SJSA1 (cell line): ENCODE data around the gene ST13. TPM values are rescaled to one million over a fixed set of nuclear protein-coding genes. Genes with fewer than 3 reads are reported as not detected.
"Not testable (repeated sequence)": the region's sequence is repeated elsewhere in the genome, so short reads cannot be mapped to it uniquely, and the experiment has no call there.

Source experiments
- DNase-seq, 2 experiments: peaks; one replicate each; pipeline ENCODE4 v3.0.0-alpha.2; 2015 to 2020; ENCODE audit warnings: low spot score in 2 of 2, low read depth in 1 of 2
- H3K27ac ChIP-seq: fragments of 250-450 bp; sonication (Bioruptor Pico); 2 replicates; pipeline ENCODE4 v1.5.1; 2020; ENCODE audit warnings: mild to moderate bottlenecking, moderate library complexity
- H3K27me3 ChIP-seq: fragments of 250-450 bp; sonication (Bioruptor Pico); replicated peaks from 2 replicates; pipeline ENCODE4 v1.5.1; 2020; ENCODE audit warnings: mild to moderate bottlenecking, moderate library complexity
- H3K36me3 ChIP-seq: fragments of 250-450 bp; sonication (Bioruptor Pico); 2 replicates; pipeline ENCODE4 v1.5.1; 2020; ENCODE audit warnings: mild to moderate bottlenecking
- H3K4me1 ChIP-seq: fragments of 250-450 bp; sonication (Bioruptor Pico); replicated peaks from 2 replicates; pipeline ENCODE4 v1.6.1; 2021; ENCODE audit warnings: mild to moderate bottlenecking
- H3K4me3 ChIP-seq: fragments of 250-450 bp; sonication (Bioruptor Pico); 2 replicates; pipeline ENCODE4 v1.5.1; 2020; ENCODE audit warnings: mild to moderate bottlenecking
- H3K9me3 ChIP-seq: fragments of 250-450 bp; sonication (Bioruptor Pico); replicated peaks from 2 replicates; pipeline ENCODE4 v1.5.1; 2020; ENCODE audit warnings: mild to moderate bottlenecking
- total RNA-seq: library from RNA; depleted of rRNA; stranded (reverse); fragments of >200 nt; shearing (Covaris generic); gene quantifications from 2 replicates; pipeline ENCODE4 v1.2.3, GENCODE V29; 2014; rRNA removed

Gene ST13
- total RNA-seq: 190 and 334 TPM in 2 replicates

- Histone ChIP-seq H3K27ac (peak within 1 kb of the TSS; percentile 98), H3K36me3 (peaks cover 42% of the 10 kb centered on the region), H3K4me3 (peak within 1 kb of the TSS; percentile 66), H3K27me3 (no peaks in the 10 kb centered on the region), H3K9me3 (no peaks in the 10 kb centered on the region), H3K4me1 (peaks cover 9% of the 10 kb centered on the region; the same call in 1 of the 2 replicates)
- peak; percentile 98 to 99 for DNase-seq
Observed at GRCh38 chr22:40856513-40857308, at the start of gene ST13, which contains the start of gene XPNPEP3. TSS of gene ST13 (minus strand) at chr22:40856639. CDS start at chr22:40856540, 99 bp downstream. TSS of gene XPNPEP3 (plus strand) at chr22:40857148. CDS start at chr22:40857182, 34 bp downstream.

DNA sequence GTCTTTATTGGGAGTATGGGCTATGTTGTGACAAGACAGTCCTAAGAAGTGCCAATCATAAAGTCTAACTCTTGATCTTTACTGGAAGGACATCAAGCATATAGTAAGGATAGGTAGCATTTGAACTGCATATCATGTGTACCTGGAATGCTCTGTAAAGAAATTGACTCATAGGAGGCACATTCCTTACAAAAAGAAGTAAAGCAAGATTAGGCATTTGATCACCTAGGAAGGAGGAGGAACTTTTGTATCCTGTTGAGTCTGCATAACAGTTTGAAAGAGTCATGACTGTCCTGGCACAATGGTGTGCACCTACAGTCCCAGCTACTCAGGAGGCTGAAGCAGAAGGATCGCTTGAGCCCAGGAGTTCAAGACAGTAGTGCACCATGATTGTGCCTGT, 47.7 kb upstream of the ST13 start:
- no peak for DNase-seq
- no peak overlapping the region for H3K27ac ChIP-seq
- peaks cover 27% of the 10 kb centered on the region for H3K36me3 ChIP-seq
- no peaks in the 10 kb centered on the region for H3K4me1 ChIP-seq
- no peak overlapping the region for H3K4me3 ChIP-seq
- no peaks in the 10 kb centered on the region for H3K27me3 ChIP-seq
- no peaks in the 10 kb centered on the region for H3K9me3 ChIP-seq

- no peaks in the 10 kb centered on the region for H3K27me3 ChIP-seq
- peak in 1 of 2 experiments; percentile 28 for DNase-seq
- no peak overlapping the region for H3K27ac ChIP-seq
- no peaks in the 10 kb centered on the region for H3K4me1 ChIP-seq
- H3K9me3 ChIP-seq: no peaks in the 10 kb centered on the region
- no peak overlapping the region for H3K4me3 ChIP-seq
- H3K36me3 ChIP-seq: peaks cover 8% of the 10 kb centered on the region
Observed at GRCh38 chr22:40898850-40899357, 42.5 kb upstream of the ST13 start.

GRCh38 chr22:40894417-40894816, 38.0 kb upstream of the ST13 start:
- Histone ChIP-seq H3K27ac (no peak overlapping the region), H3K27me3 (no peaks in the 10 kb centered on the region), H3K4me3 (no peak overlapping the region), H3K36me3 (peaks cover 10% of the 10 kb centered on the region), H3K9me3 (no peaks in the 10 kb centered on the region), H3K4me1 (no peaks in the 10 kb centered on the region)
- DNase-seq: no peak

DNA sequence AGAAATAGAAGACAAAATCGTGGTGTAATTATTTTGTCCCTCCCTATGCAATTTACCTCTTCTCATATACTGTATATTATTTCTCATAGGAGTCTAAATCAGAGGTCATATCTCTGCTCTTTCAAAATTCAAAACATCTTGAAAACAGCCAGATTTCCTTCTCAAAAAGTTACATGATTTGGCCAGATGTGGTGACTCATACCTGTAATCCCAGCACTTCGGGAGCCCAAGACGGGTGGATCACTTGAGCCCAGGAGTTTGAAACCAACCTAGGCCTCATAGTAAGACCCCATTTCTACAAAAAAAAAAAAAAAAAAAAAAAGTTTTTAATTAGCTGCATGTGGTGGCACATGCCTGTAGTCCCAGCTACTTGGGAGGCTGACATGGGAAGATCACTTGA, 34.4 kb upstream of the ST13 start:
- no peak overlapping the region for H3K4me3 ChIP-seq
- H3K9me3 ChIP-seq: no peaks in the 10 kb centered on the region
- no peaks in the 10 kb centered on the region for H3K4me1 ChIP-seq
- H3K27me3 ChIP-seq: no peaks in the 10 kb centered on the region
- DNase-seq: no peak
- peaks cover 39% of the 10 kb centered on the region for H3K36me3 ChIP-seq
- no peak overlapping the region for H3K27ac ChIP-seq

DNA sequence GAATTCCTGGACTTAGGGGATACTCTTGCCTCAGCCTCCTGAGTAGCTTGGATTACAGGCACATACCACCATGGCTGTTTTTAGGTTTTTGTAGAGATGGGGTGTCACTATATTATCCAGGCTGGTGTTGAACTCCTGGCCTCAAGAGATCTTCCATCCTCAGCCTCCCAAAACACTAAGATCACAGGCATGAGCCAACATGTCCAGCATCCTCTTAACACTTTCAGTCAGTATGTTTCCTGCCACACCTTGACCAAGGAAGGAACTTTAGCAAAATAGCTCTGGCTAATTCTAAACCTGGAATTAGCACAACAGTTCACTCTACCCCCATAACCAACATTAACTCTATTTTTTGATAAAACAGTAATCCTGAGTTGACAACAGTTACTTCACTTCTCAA, 32.7 kb upstream of the ST13 start:
- no peak for DNase-seq
- H3K4me1 ChIP-seq: no peaks in the 10 kb centered on the region
- H3K27me3 ChIP-seq: no peaks in the 10 kb centered on the region
- H3K36me3 ChIP-seq: peaks cover 50% of the 10 kb centered on the region
- no peaks in the 10 kb centered on the region for H3K9me3 ChIP-seq
- H3K4me3 ChIP-seq: no peak overlapping the region
- H3K27ac ChIP-seq: no peak overlapping the region

GRCh38 chr22:40878922-40879321, 22.5 kb upstream of the ST13 start:
- no peak overlapping the region for H3K27ac ChIP-seq
- H3K27me3 ChIP-seq: no peaks in the 10 kb centered on the region
- H3K4me3 ChIP-seq: no peak overlapping the region
- no peak for DNase-seq
- peaks cover 49% of the 10 kb centered on the region for H3K36me3 ChIP-seq
- H3K9me3 ChIP-seq: no peaks in the 10 kb centered on the region
- no peaks in the 10 kb centered on the region for H3K4me1 ChIP-seq

GRCh38 chr22:40877488-40877887, 21.0 kb upstream of the ST13 start:
- peaks cover 41% of the 10 kb centered on the region for H3K36me3 ChIP-seq
- H3K4me3 ChIP-seq: no peak overlapping the region
- no peaks in the 10 kb centered on the region for H3K9me3 ChIP-seq
- H3K4me1 ChIP-seq: no peaks in the 10 kb centered on the region
- no peak for DNase-seq
- H3K27me3 ChIP-seq: no peaks in the 10 kb centered on the region
- no peak overlapping the region for H3K27ac ChIP-seq

DNA sequence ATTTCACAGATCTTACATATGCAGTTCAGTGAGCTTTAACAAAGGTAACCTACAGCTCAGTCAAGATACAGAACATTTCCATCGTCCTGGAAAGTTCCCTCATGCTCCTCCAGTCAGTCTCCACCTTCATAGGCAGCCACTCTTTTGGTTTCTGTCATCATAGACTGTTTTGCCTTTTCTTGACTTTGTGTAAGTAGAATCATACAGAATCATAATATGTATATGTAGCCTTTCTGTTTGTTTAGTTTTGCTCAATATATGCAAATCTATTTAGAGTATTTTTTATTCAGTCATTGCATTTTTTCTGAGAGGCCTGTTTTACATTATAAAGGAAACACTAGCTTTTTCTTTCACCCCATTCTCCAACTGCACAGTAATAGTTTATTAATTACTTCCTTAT, 20.5 kb upstream of the ST13 start:
- no peak overlapping the region for H3K4me3 ChIP-seq
- H3K9me3 ChIP-seq: no peaks in the 10 kb centered on the region
- H3K27ac ChIP-seq: no peak overlapping the region
- H3K36me3 ChIP-seq: peaks cover 38% of the 10 kb centered on the region
- no peak for DNase-seq
- no peaks in the 10 kb centered on the region for H3K27me3 ChIP-seq
- no peaks in the 10 kb centered on the region for H3K4me1 ChIP-seq

- no peaks in the 10 kb centered on the region for H3K9me3 ChIP-seq
- peaks cover 39% of the 10 kb centered on the region for H3K36me3 ChIP-seq
- no peak overlapping the region for H3K4me3 ChIP-seq
- no peaks in the 10 kb centered on the region for H3K4me1 ChIP-seq
- no peak for DNase-seq
- no peak overlapping the region for H3K27ac ChIP-seq
- no peaks in the 10 kb centered on the region for H3K27me3 ChIP-seq
Observed at GRCh38 chr22:40875111-40875510, 18.7 kb upstream of the ST13 start.

DNA sequence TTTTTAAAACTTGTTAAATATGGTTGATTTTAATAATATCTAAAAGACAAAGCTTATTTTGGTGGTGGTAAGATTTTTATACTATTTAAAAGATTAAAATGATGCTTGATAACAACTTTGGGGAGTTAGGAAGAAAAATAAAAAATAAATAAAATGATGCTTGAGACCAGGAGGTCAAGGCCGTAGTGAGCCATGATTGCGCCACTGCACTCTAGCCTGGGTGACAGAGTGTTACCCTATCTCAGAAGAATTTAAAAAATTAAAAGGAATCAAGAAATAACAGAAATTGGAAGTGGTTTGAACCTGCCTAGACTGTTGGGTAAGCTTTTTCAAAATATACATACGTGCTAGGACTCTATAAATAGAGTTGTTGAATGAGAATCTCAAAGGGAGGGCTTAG, 17.6 kb upstream of the ST13 start:
- Histone ChIP-seq H3K36me3 (peaks cover 39% of the 10 kb centered on the region), H3K4me3 (no peak overlapping the region), H3K4me1 (no peaks in the 10 kb centered on the region), H3K27me3 (no peaks in the 10 kb centered on the region), H3K9me3 (no peaks in the 10 kb centered on the region), H3K27ac (no peak overlapping the region)
- no peak for DNase-seq

DNA sequence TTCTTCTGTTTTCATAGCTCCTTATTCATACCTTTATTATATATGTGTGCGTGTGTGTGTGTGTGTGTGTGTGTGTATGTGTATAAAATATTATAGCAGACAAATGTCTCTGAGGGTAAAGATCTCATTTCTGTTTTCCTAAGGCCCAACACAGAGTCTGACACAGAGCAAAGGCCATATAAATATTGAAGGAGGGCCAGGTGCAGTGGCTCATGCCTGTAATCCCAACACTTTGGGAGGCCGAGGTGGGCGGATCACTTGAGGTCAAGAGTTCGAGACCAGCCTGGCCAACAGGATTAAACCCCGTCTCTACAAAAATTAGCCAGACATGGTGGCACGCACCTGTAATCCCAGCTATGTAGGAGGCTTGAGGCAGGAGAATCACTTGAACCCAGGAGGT, 11.9 kb upstream of the ST13 start:
- H3K4me1 ChIP-seq, H3K27me3 ChIP-seq, DNase-seq, H3K27ac ChIP-seq, H3K9me3 ChIP-seq, H3K4me3 ChIP-seq: not testable (repeated sequence)
- peaks cover 24% of the 10 kb centered on the region for H3K36me3 ChIP-seq

GRCh38 chr22:40867109-40867508, 10.7 kb upstream of the ST13 start:
- Histone ChIP-seq H3K4me1 (peaks cover 9% of the 10 kb centered on the region), H3K9me3 (no peaks in the 10 kb centered on the region), H3K27me3 (no peaks in the 10 kb centered on the region), H3K4me3 (no peak overlapping the region), H3K27ac (no peak overlapping the region), H3K36me3 (peaks cover 32% of the 10 kb centered on the region)
- DNase-seq: no peak

GRCh38 chr22:40862537-40862936, 6.1 kb upstream of the ST13 start:
- no peak overlapping the region for H3K4me3 ChIP-seq
- peaks cover 31% of the 10 kb centered on the region for H3K36me3 ChIP-seq
- no peak overlapping the region for H3K27ac ChIP-seq
- no peaks in the 10 kb centered on the region for H3K9me3 ChIP-seq
- peaks cover 13% of the 10 kb centered on the region for H3K4me1 ChIP-seq
- no peak for DNase-seq
- no peaks in the 10 kb centered on the region for H3K27me3 ChIP-seq
